Muscle of leg (tissue), 11 donors: ENCODE results near the gene CAPZA2. TPM values are rescaled to one million over a fixed set of nuclear protein-coding genes. Genes with fewer than 3 reads are reported as not detected.
A peak's percentile ranks its signal among the peaks of the same experiment; 100 is the strongest.

Experiments
- DNase-seq: peaks from one replicate; pipeline ENCODE4 v3.0.0; 2013
- H3K27ac ChIP-seq: one replicate; pipeline ENCODE4 v1.5.1; 2013; ENCODE audit warnings: mild to moderate bottlenecking, low read length, control low read depth
- H3K27me3 ChIP-seq: one replicate; pipeline ENCODE4 v1.6.1; 2013; ENCODE audit warnings: low read length; ENCODE audit not compliant: control insufficient read depth, insufficient read depth
- H3K36me3 ChIP-seq: one replicate; pipeline ENCODE4 v1.6.1; 2013; ENCODE audit warnings: low read length; ENCODE audit not compliant: control insufficient read depth, insufficient read depth
- H3K4me1 ChIP-seq: one replicate; pipeline ENCODE4 v1.6.1; 2013; ENCODE audit warnings: low read length; ENCODE audit not compliant: control insufficient read depth, insufficient read depth
- H3K4me3 ChIP-seq: one replicate; pipeline ENCODE4 v1.5.1; 2013; ENCODE audit warnings: low read length, control low read depth
- H3K9me3 ChIP-seq: replicated peaks from 2 replicates; pipeline ENCODE4 v1.6.1; 2013; ENCODE audit warnings: low read depth, low read length; ENCODE audit not compliant: control insufficient read depth
- WGBS: methylation state at CpG from one replicate; pipeline ENCODE4 v1.1.5; 2013; ENCODE audit warnings: missing lambda C conversion rate; ENCODE audit not compliant: insufficient coverage; 5-methylcytosine and 5-hydroxymethylcytosine counted together
- polyA plus RNA-seq, 8 donors: library from polyadenylated mRNA; unstranded; fragments of 120-200 nt; gene quantifications; one replicate each; pipeline versions ENCODE4 v1.2.1 to v1.2.3, GENCODE V29; 2013; ENCODE audit warnings: inconsistent platforms in 1 of 8, low replicate concordance in 1 of 8; ENCODE audit not compliant: insufficient read length in 8 of 8, insufficient read depth in 1 of 8
- total RNA-seq: library from RNA; stranded (reverse); fragments of 120-200 nt; gene quantifications from one replicate; pipeline ENCODE4 v1.2.4, GENCODE V29; 2013

CAPZA2 gene
- total and polyA plus RNA-seq, 9 donors, result 151 to 244 (median 184) TPM

- H3K4me3 ChIP-seq, result no peak overlapping the region
- H3K36me3 ChIP-seq, result peaks cover 17% of the 10 kb centered on the region
- H3K4me1 ChIP-seq, result no peaks in the 10 kb centered on the region
- H3K9me3 ChIP-seq, result no peaks in the 10 kb centered on the region
- WGBS, result no CpG with 5 or more reads among the region's 1 CpG
- DNase-seq, result no peak
- no peak overlapping the region for H3K27ac ChIP-seq
- H3K27me3 ChIP-seq, result no peaks in the 10 kb centered on the region
Measured at GRCh38 chr7:116906391-116906790, 44.0 kb downstream of the CAPZA2 start.

GRCh38 chr7:116910383-116910782, 48.0 kb downstream of the CAPZA2 start:
- Histone ChIP-seq H3K4me3 (no peak overlapping the region), H3K27me3 (no peaks in the 10 kb centered on the region), H3K9me3 (no peaks in the 10 kb centered on the region), H3K36me3 (peaks cover 23% of the 10 kb centered on the region), H3K27ac (no peak overlapping the region), H3K4me1 (no peaks in the 10 kb centered on the region)
- 100% methylated on average over 1 of the region's 6 CpGs for WGBS
- DNase-seq, result no peak

GRCh38 chr7:116911801-116912200, 49.4 kb downstream of the CAPZA2 start:
- no peak overlapping the region for H3K27ac ChIP-seq
- DNase-seq, result no peak
- H3K36me3 ChIP-seq, result peaks cover 28% of the 10 kb centered on the region

GRCh38 chr7:116912269-116912909, 50.0 kb downstream of the CAPZA2 start:
- DNase-seq, result no peak
- Histone ChIP-seq H3K27me3 (no peaks in the 10 kb centered on the region), H3K4me1 (no peaks in the 10 kb centered on the region), H3K36me3 (peaks cover 25% of the 10 kb centered on the region), H3K27ac (no peak overlapping the region), H3K9me3 (no peaks in the 10 kb centered on the region), H3K4me3 (no peak overlapping the region)
- no CpG with 5 or more reads among the region's 1 CpG for WGBS

More at GRCh38 chr7:116911801-116912200, 49.4 kb downstream of the CAPZA2 start:
- Histone ChIP-seq H3K4me1 (no peaks in the 10 kb centered on the region), H3K4me3 (no peak overlapping the region), H3K27me3 (no peaks in the 10 kb centered on the region), H3K9me3 (no peaks in the 10 kb centered on the region)
- WGBS, result 80% methylated on average over 1 of the region's 1 CpG

GRCh38 chr7:116918704-116919103, 56.3 kb downstream of the CAPZA2 start:
- Histone ChIP-seq H3K4me1 (no peaks in the 10 kb centered on the region), H3K4me3 (no peak overlapping the region), H3K27ac (no peak overlapping the region), H3K9me3 (no peaks in the 10 kb centered on the region), H3K27me3 (no peaks in the 10 kb centered on the region), H3K36me3 (peaks cover 20% of the 10 kb centered on the region)
- no peak for DNase-seq
- WGBS, result no CpG with 5 or more reads among the region's 3 CpGs

- Histone ChIP-seq H3K4me3 (no peak overlapping the region), H3K36me3 (peaks cover 13% of the 10 kb centered on the region), H3K4me1 (no peaks in the 10 kb centered on the region)
Measured at GRCh38 chr7:116920359-116920758, 58.0 kb downstream of the CAPZA2 start.

GRCh38 chr7:116922545-116922944, 60.2 kb downstream of the CAPZA2 start:
- Histone ChIP-seq H3K27ac (no peak overlapping the region), H3K4me3 (no peak overlapping the region), H3K36me3 (peaks cover 5% of the 10 kb centered on the region), H3K27me3 (no peaks in the 10 kb centered on the region), H3K9me3 (no peaks in the 10 kb centered on the region), H3K4me1 (no peaks in the 10 kb centered on the region)
- WGBS, result 100% methylated on average over 1 of the region's 5 CpGs
- no peak for DNase-seq

More at GRCh38 chr7:116920359-116920758, 58.0 kb downstream of the CAPZA2 start:
- no peaks in the 10 kb centered on the region for H3K27me3 ChIP-seq
- H3K27ac ChIP-seq, result no peak overlapping the region
- DNase-seq, result no peak
- H3K9me3 ChIP-seq, result no peaks in the 10 kb centered on the region

GRCh38 chr7:116924741-116925140, 62.4 kb downstream of the CAPZA2 start:
- Histone ChIP-seq H3K36me3 (no peaks in the 10 kb centered on the region), H3K4me1 (no peaks in the 10 kb centered on the region), H3K4me3 (no peak overlapping the region), H3K9me3 (no peaks in the 10 kb centered on the region), H3K27ac (no peak overlapping the region), H3K27me3 (peaks cover 3% of the 10 kb centered on the region)
- WGBS, result no CpG with 5 or more reads among the region's 5 CpGs
- DNase-seq, result no peak

GRCh38 chr7:116929021-116929420, 66.6 kb downstream of the CAPZA2 start:
- H3K9me3 ChIP-seq, result no peaks in the 10 kb centered on the region
- no peak for DNase-seq
- no peaks in the 10 kb centered on the region for H3K4me1 ChIP-seq
- H3K36me3 ChIP-seq, result no peaks in the 10 kb centered on the region
- 29% methylated on average over 1 of the region's 3 CpGs for WGBS
- no peak overlapping the region for H3K4me3 ChIP-seq
- H3K27ac ChIP-seq, result no peak overlapping the region
- peaks cover 6% of the 10 kb centered on the region for H3K27me3 ChIP-seq

- DNase-seq, result peak; percentile 82
- no peaks in the 10 kb centered on the region for H3K9me3 ChIP-seq
- 32% methylated on average over 23 of the region's 25 CpGs for WGBS
- H3K36me3 ChIP-seq, result no peaks in the 10 kb centered on the region
- H3K27me3 ChIP-seq, result peaks cover 6% of the 10 kb centered on the region
- no peak overlapping the region for H3K27ac ChIP-seq
- no peak overlapping the region for H3K4me3 ChIP-seq
- H3K4me1 ChIP-seq, result no peaks in the 10 kb centered on the region
Measured at GRCh38 chr7:116929914-116930913, 67.8 kb downstream of the CAPZA2 start.
